OCI-LY3 (cell line): ENCODE data around the gene MAP4.
A peak's percentile ranks its signal among the peaks of the same experiment; 100 is the strongest.

ENCODE experiments used
- H2AFZ ChIP-seq: fragments of 200-600, 300-600 bp; shearing (Covaris generic); 2 replicates; pipeline ENCODE4 v1.6.0; 2014; ENCODE audit warnings: antibody characterized with exemption, low read depth, low read length
- H3K27ac ChIP-seq: fragments of 200-600, 300-600 bp; sonication (generic); 2 replicates; pipeline ENCODE4 v1.5.1; 2014; ENCODE audit warnings: mild to moderate bottlenecking, low read length, moderate library complexity, mixed read lengths
- H3K27me3 ChIP-seq: fragments of 200-600, 300-600 bp; sonication (generic); 2 replicates; pipeline ENCODE4 v1.6.1; 2014; ENCODE audit warnings: low read depth, low read length, mixed read lengths
- H3K36me3 ChIP-seq: fragments of 200-600, 300-600 bp; sonication (generic); replicated peaks from 2 replicates; pipeline ENCODE3; 2014; ENCODE audit warnings: low read depth, low read length, mixed read lengths
- H3K4me1 ChIP-seq: fragments of 300-600, 200-600 bp; sonication (generic); 2 replicates; pipeline ENCODE4 v1.6.1; 2014; ENCODE audit warnings: low read length, mixed read lengths
- H3K4me2 ChIP-seq: fragments of 200-600, 300-600 bp; sonication (generic); 2 replicates; pipeline ENCODE4 v1.6.1; 2014; ENCODE audit warnings: low read length, mixed read lengths
- H3K4me3 ChIP-seq: fragments of 300-600, 200-600 bp; sonication (generic); 2 replicates; pipeline ENCODE4 v1.5.1; 2014; ENCODE audit warnings: antibody characterized with exemption, mild to moderate bottlenecking, low read length, moderate library complexity
- H3K79me2 ChIP-seq: fragments of 300-600, 200-600 bp; shearing (Covaris generic); 2 replicates; pipeline ENCODE4 v1.6.1; 2014; ENCODE audit warnings: mild to moderate bottlenecking, low read length, mixed read lengths
- H3K9ac ChIP-seq: fragments of 300-600, 200-600 bp; shearing (Covaris generic); 2 replicates; pipeline ENCODE4 v1.6.0; 2014; ENCODE audit warnings: mild to moderate bottlenecking, low read length, moderate library complexity
- H3K9me3 ChIP-seq: fragments of 200-600, 300-600 bp; shearing (Covaris generic); 2 replicates; pipeline ENCODE4 v1.6.1; 2014; ENCODE audit warnings: low read length, mixed read lengths; ENCODE audit not compliant: insufficient read depth
- H4K20me1 ChIP-seq: fragments of 200-600, 300-600 bp; sonication (generic); 2 replicates; pipeline ENCODE4 v1.6.1; 2016; ENCODE audit warnings: low read length, mixed read lengths; ENCODE audit not compliant: insufficient read depth
- CTCF ChIP-seq: fragments of 200-600, 300-600 bp; sonication (generic); IDR thresholded peaks from 2 replicates; pipeline ENCODE4 v1.5.1; 2014; ENCODE audit warnings: antibody characterized with exemption, low read length, low read depth
- EZH2phosphoT487 ChIP-seq: fragments of 200-600 bp; shearing (Covaris generic); IDR thresholded peaks from 2 replicates; pipeline ENCODE4 v1.6.1; 2018; ENCODE audit warnings: antibody characterized with exemption, mixed run types, low read depth

Gene MAP4

GRCh38 chr3:47803480-47804025, 212.7 kb downstream of the MAP4 start:
- Histone ChIP-seq H3K27ac (peak overlapping the region; percentile 73), H3K79me2 (peaks cover 23% of the 10 kb centered on the region), H3K36me3 (peaks cover 4% of the 10 kb centered on the region), H3K27me3 (no peaks in the 10 kb centered on the region), H3K4me2 (peak overlapping the region; percentile 85), H3K9ac (peak overlapping the region; percentile 93), H3K4me3 (peak overlapping the region; percentile 97), H2AFZ (peak overlapping the region; percentile 84), H4K20me1 (no peaks in the 10 kb centered on the region), H3K9me3 (no peaks in the 10 kb centered on the region), H3K4me1 (peaks cover 20% of the 10 kb centered on the region)
- TF ChIP-seq CTCF = no peak
- TF ChIP-seq EZH2phosphoT487 = no peak

- no peaks in the 10 kb centered on the region for H3K27me3 ChIP-seq
- H3K4me1 ChIP-seq = peaks cover 20% of the 10 kb centered on the region
- peak within 1 kb of the TSS; percentile 84 for H2AFZ ChIP-seq
- no peak for TF ChIP-seq EZH2phosphoT487
- no peak for TF ChIP-seq CTCF
- H3K79me2 ChIP-seq = peaks cover 23% of the 10 kb centered on the region
- peak within 1 kb of the TSS; percentile 97 for H3K4me3 ChIP-seq
- peak within 1 kb of the TSS; percentile 93 for H3K9ac ChIP-seq
- peak within 1 kb of the TSS; percentile 85 for H3K4me2 ChIP-seq
- peak within 1 kb of the TSS; percentile 73 for H3K27ac ChIP-seq
- peaks cover 4% of the 10 kb centered on the region for H3K36me3 ChIP-seq
- H3K9me3 ChIP-seq = no peaks in the 10 kb centered on the region
- no peaks in the 10 kb centered on the region for H4K20me1 ChIP-seq
These were observed 213.3 kb downstream of the MAP4 start, which contains the start of gene DHX30 for GRCh38 chr3:47802734-47803479. Gene DHX30 (plus strand): TSS chr3:47803138. CDS start chr3:47810684, 7,546 bp downstream.
